HCT116 (cell line): ENCODE measurements around the gene SPTBN1. TPM values are rescaled to one million over a fixed set of nuclear protein-coding genes. Genes with fewer than 3 reads are reported as not detected.

Source experiments
- ATAC-seq: fragments of 200-7000 bp; cut with Tn5 transposase; 2 replicates; pipeline ENCODE4 v1.9.1; 2020; ENCODE audit warnings: mild to moderate bottlenecking, moderate library complexity
- BruUV-seq: library from RNA; stranded (reverse); fragments of 400-500 nt; replicated peaks from 2 replicates; lab custom pipeline; 2021; lab: Mats Ljungman, UMichigan
- CTCF ChIA-PET: fragments of 300-600 bp; sonication (Branson Sonifier 250); formaldehyde crosslinking; loops from one replicate; lab custom pipeline; 2021; ENCODE audit warnings: antibody characterized with exemption; lab: Charles Lee
- POLR2A ChIA-PET: fragments of 300-600, 350-600 bp; sonication (Branson Sonifier 250); formaldehyde crosslinking; loops from one replicate; lab custom pipeline; 2021; ENCODE audit warnings: antibody characterized with exemption; lab: Charles Lee
- RAD21 ChIA-PET, 2 experiments: fragments of 300-600 bp; sonication (Branson Sonifier 250); formaldehyde crosslinking; loops; one replicate each; lab custom pipeline; 2023; ENCODE audit warnings: low total read pairs in 2 of 2; ENCODE audit not compliant: uncharacterized antibody in 2 of 2, unreplicated experiment in 2 of 2, low non-redundant PET in 1 of 2; lab: Charles Lee
- DNase-seq: peaks from one replicate; pipeline ENCODE4 v3.0.0-alpha.2; 2010; ENCODE audit warnings: low read depth, low spot score
- H2AFZ ChIP-seq: fragments of 200-600 bp; shearing (Covaris generic), sonication (generic); 2 replicates; pipeline ENCODE4 v1.6.1; 2017; ENCODE audit warnings: low read depth, mixed run types, mixed read lengths, antibody characterized with exemption, low read length; ENCODE audit not compliant: poor library complexity, severe bottlenecking
- H3K27ac ChIP-seq: 2 replicates; pipeline ENCODE4 v1.5.1; 2012; ENCODE audit warnings: low read depth, low read length
- H3K27me3 ChIP-seq: fragments of 200-600 bp; sonication (generic); 2 replicates; pipeline ENCODE4 v1.6.1; 2016; ENCODE audit warnings: mixed run types, low read length, mixed read lengths; ENCODE audit not compliant: insufficient read depth
- H3K36me3 ChIP-seq, 2 experiments: fragments of 200-500 bp in 1 of 2; fragments of 200-600 bp in 1 of 2; sonication (Bioruptor generic) in 1 of 2; sonication (generic) in 1 of 2; 2 replicates each; pipeline versions ENCODE4 v1.5.1 to v1.6.1; 2014 to 2016; ENCODE audit warnings: low read length in 2 of 2, inconsistent platforms in 1 of 2, mixed read lengths in 1 of 2, mixed run types in 1 of 2; ENCODE audit not compliant: insufficient read depth in 2 of 2, control insufficient read depth in 1 of 2
- H3K4me1 ChIP-seq, 2 experiments: fragments of 200-600 bp in 1 of 2; sonication (generic) in 1 of 2; 2 replicates each; pipeline versions ENCODE4 v1.5.1 to v1.6.1; 2012 to 2017; ENCODE audit warnings: low read length in 2 of 2, inconsistent platforms in 1 of 2, mild to moderate bottlenecking in 1 of 2, mixed read lengths in 1 of 2, mixed run types in 1 of 2, moderate library complexity in 1 of 2; ENCODE audit not compliant: insufficient read depth in 2 of 2, control insufficient read depth in 1 of 2
- H3K4me2 ChIP-seq: fragments of 200-600 bp; sonication (generic); 2 replicates; pipeline ENCODE4 v1.6.1; 2017; ENCODE audit warnings: mixed run types, low read length, mixed read lengths
- H3K4me3 ChIP-seq, 2 experiments: fragments of 200-600 bp in 1 of 2; sonication (generic) in 1 of 2; replicated peaks in 1 of 2; 2 replicates each; pipeline ENCODE4 v1.5.1; 2011 to 2016; ENCODE audit warnings: low read length in 2 of 2, control low read depth in 1 of 2, low read depth in 1 of 2, mild to moderate bottlenecking in 1 of 2, mixed read lengths in 1 of 2, mixed run types in 1 of 2
- H3K79me2 ChIP-seq: fragments of 200-600 bp; sonication (generic); 2 replicates; pipeline ENCODE4 v1.6.1; 2017; ENCODE audit warnings: mild to moderate bottlenecking, mixed run types, low read length, moderate library complexity, mixed read lengths; ENCODE audit not compliant: insufficient read depth
- H3K9ac ChIP-seq: fragments of 200-600 bp; sonication (generic); 2 replicates; pipeline ENCODE4 v1.6.1; 2016; ENCODE audit warnings: low read length, mixed read lengths
- H3K9me2 ChIP-seq: fragments of 200-600 bp; sonication (generic), shearing (Covaris generic); 2 replicates; pipeline ENCODE4 v1.6.1; 2017; ENCODE audit warnings: mixed run types, mild to moderate bottlenecking, moderate library complexity; ENCODE audit not compliant: insufficient read depth
- H3K9me3 ChIP-seq, 2 experiments: fragments of 200-500 bp in 1 of 2; fragments of 200-600 bp in 1 of 2; sonication (Bioruptor generic) in 1 of 2; sonication (generic) in 1 of 2; 2 replicates each; pipeline ENCODE4 v1.6.1; 2014 to 2017; ENCODE audit warnings: low read length in 2 of 2, mixed read lengths in 2 of 2, inconsistent platforms in 1 of 2, low read depth in 1 of 2, mild to moderate bottlenecking in 1 of 2, mixed run types in 1 of 2, moderate library complexity in 1 of 2; ENCODE audit not compliant: control insufficient read depth in 1 of 2, insufficient read depth in 1 of 2
- H4K20me1 ChIP-seq: fragments of 200-600 bp; sonication (generic), shearing (Covaris generic); 2 replicates; pipeline ENCODE4 v1.6.1; 2017; ENCODE audit warnings: mixed run types, mild to moderate bottlenecking, moderate library complexity; ENCODE audit not compliant: insufficient read depth
- ATF3 ChIP-seq: IDR thresholded peaks from 2 replicates; pipeline ENCODE4 v1.6.1; 2012
- EGR1 ChIP-seq: IDR thresholded peaks from 2 replicates; pipeline ENCODE4 v1.6.1; 2012; ENCODE audit warnings: low read depth
- ELF1 ChIP-seq: IDR thresholded peaks from 2 replicates; pipeline ENCODE4 v1.6.1; 2012; ENCODE audit warnings: low read depth, borderline replicate concordance
- FOSL1 ChIP-seq: IDR thresholded peaks from 2 replicates; pipeline ENCODE4 v1.6.1; 2012; ENCODE audit warnings: low read depth
- REST ChIP-seq: IDR thresholded peaks from 2 replicates; pipeline ENCODE4 v1.6.1; 2012; ENCODE audit warnings: low read depth
- SIN3A ChIP-seq: IDR thresholded peaks from 2 replicates; pipeline ENCODE4 v1.6.1; 2012; ENCODE audit warnings: low read depth
- SP1 ChIP-seq: IDR thresholded peaks from 2 replicates; pipeline ENCODE4 v1.6.1; 2012; ENCODE audit warnings: low read depth
- SRF ChIP-seq: IDR thresholded peaks from 2 replicates; pipeline ENCODE4 v1.6.1; 2012; ENCODE audit warnings: low read depth
- TCF7L2 ChIP-seq: IDR thresholded peaks from 2 replicates; pipeline ENCODE4 v1.7.0; 2011; ENCODE audit warnings: borderline replicate concordance, inconsistent platforms; ENCODE audit not compliant: insufficient read depth, insufficient read length; ENCODE audit errors: extremely low read depth
- YY1 ChIP-seq: IDR thresholded peaks from 2 replicates; pipeline ENCODE4 v1.6.1; 2011; ENCODE audit warnings: low read length, low read depth, moderate library complexity, mild to moderate bottlenecking; ENCODE audit not compliant: insufficient replicate concordance; ENCODE audit errors: extremely low read depth
- ZBTB33 ChIP-seq: IDR thresholded peaks from 2 replicates; pipeline ENCODE4 v1.6.1; 2011; ENCODE audit warnings: mild to moderate bottlenecking, low read length, moderate library complexity; ENCODE audit not compliant: insufficient replicate concordance; ENCODE audit errors: extremely low read depth
- ZNF274 ChIP-seq: fragments of 200-500 bp; sonication (Bioruptor generic); IDR thresholded peaks from 2 replicates; pipeline ENCODE4 v1.6.1; 2014; ENCODE audit warnings: mild to moderate bottlenecking, low read depth, low read length, inconsistent platforms
- intact Hi-C: fragments of 100-400 bp; cut with micrococcal nuclease; formaldehyde crosslinking; loops from 2 replicates; pipeline ENCODE4 v1.10.0; 2022
- total RNA-seq: library from RNA; stranded (reverse); gene quantifications from one replicate; pipeline ENCODE4 v1.2.1, GENCODE V29; 2021; ENCODE audit not compliant: unreplicated experiment

Gene SPTBN1
- total RNA-seq, 1 experiment from 2014 or later, result 84.4 TPM

GRCh38 chr2:54538537-54538936, 82.4 kb downstream of the SPTBN1 start (continued):
- TF ChIP-seq ZBTB33 (no peak), SIN3A (no peak), SP1 (no peak), ATF3 (no peak), EGR1 (no peak), ELF1 (no peak)

GRCh38 chr2:54539683-54540082, 83.6 kb downstream of the SPTBN1 start:
- Histone ChIP-seq H3K4me3 (no peak overlapping the region), H3K4me1 (no peaks in the 10 kb centered on the region), H3K9ac (no peak overlapping the region), H3K36me3 (no peaks in the 10 kb centered on the region; a peak in 1 of 4 replicates), H3K27ac (no peak overlapping the region), H3K4me2 (no peak overlapping the region), H3K9me2 (no peaks in the 10 kb centered on the region), H2AFZ (no peak overlapping the region), H3K27me3 (no peaks in the 10 kb centered on the region), H3K9me3 (no peaks in the 10 kb centered on the region), H3K79me2 (no peaks in the 10 kb centered on the region), H4K20me1 (no peaks in the 10 kb centered on the region)
- BruUV-seq, result no TSS peak
- ChIA-PET POLR2A (no interaction called here), RAD21 (no interaction called here), CTCF (no interaction called here)
- no peak for DNase-seq
- ATAC-seq, result no peak
- intact Hi-C loops, result no loop called here
- TF ChIP-seq ZBTB33 (no peak), ATF3 (no peak), FOSL1 (no peak), REST (no peak), SP1 (no peak), TCF7L2 (no peak), SIN3A (no peak), YY1 (no peak), EGR1 (no peak), ZNF274 (no peak), ELF1 (no peak), SRF (no peak)
